Activated CD4-positive, alpha-beta T cell treated with anti-CD3 and anti-CD28 coated beads, Interleukin-2, amount 50 U/mL, for 48 hours (primary cell): ENCODE results near the gene CYB5B.

Experiments
- DNase-seq, 2 experiments: peaks; one replicate each; pipeline ENCODE4 v3.0.0-alpha.2; 2020

The CYB5B gene

DNA sequence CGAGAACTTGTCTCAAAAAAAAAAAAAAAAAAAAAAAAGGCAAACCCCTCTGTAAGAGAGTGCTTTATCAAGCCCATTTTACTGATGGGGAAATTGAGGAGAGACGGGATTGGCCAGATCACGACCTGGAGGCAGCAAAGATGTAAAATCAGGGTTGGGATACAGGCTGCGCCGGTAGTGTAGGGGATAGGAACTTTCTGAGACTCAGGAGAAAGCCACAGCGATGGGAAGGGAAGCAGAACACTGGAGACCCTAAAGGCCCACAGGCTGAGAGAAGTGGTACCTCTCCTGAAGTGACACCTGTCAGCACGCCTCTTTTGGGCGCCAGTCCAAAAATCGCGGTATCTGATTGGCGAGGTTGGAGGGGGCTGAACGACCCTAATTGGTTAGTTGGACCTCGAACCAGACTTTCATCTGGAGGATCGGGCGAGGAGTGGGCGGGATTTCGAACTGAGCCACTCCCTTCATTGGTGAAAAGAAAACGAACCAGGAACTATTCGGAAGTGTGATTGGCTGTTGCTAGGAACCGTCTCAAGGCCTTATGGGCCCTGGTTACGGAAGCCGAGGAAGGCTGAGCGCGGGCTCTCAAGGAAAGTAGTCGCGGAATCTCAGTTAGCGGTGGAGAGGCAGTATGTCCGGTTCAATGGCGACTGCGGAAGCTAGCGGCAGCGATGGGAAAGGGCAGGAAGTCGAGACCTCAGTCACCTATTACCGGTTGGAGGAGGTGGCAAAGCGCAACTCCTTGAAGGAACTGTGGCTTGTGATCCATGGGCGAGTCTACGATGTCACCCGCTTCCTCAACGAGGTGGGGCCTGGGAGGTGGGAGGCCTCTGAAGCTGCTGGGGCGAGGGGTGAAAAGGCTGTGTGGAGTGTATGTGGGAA, at the start of gene CYB5B:
Gene CYB5B, plus strand, starts transcription at position 567 of the 882 bp plus-strand sequence. Its CDS starts 65 bp downstream, at position 632.
- DNase-seq = peak; percentile 96 to 98

DNA sequence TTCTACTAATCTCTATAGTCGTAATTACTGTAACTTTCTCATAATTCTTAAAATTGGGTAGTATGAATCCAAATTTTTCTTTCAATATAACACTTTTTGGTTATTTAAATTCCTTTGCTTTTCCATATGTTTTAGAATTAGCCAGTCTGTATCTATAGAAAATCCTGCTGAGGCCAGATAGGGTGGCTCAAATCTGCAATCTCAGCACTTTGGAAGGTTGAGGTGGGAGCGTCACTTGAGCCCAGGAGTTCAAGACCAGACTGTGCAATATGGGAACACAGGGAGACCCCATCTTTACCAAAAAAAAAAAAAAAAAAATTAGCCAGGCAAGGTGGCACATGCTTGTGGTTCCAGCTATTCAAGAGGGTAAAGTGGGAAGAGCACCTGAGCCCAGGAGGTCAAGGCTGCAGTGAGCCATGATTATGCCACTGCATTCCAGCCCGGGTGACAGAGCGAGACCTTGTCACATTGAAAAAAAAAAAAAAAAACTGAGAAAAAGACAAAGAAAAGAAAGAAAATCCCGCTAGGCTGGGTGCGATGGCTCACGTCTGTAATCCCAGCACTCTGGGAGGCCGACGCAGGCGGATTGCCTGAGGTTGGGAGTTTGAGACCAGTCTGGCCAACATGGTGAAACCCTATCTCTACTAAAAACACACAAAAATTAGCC, 47.9 kb upstream of the CYB5B start:
- DNase-seq = no peak

DNA sequence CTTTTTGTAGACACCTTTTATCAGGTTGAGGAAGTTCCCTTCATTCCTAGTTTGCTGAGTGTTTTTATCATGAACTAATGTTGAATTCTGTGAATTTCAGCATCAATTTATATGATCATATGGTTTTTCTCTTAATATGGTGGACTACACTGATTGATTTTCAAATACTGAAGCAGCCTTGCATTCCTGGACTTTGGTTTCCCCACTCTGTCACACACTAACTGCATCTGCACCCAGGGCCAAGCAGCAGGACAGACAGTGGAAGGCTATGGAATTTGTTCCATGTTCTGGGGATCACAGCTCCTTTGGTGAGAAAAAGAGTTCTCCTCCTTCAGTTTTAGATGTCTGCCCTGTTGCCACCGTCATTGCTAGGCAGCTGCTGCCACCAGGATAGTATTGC, 46.4 kb upstream of the CYB5B start:
- DNase-seq = no peak

- no peak for DNase-seq
Measured at GRCh38 chr16:69378760-69379159, 45.7 kb upstream of the CYB5B start.

GRCh38 chr16:69381231-69381630, 43.2 kb upstream of the CYB5B start:
- no peak for DNase-seq

DNA sequence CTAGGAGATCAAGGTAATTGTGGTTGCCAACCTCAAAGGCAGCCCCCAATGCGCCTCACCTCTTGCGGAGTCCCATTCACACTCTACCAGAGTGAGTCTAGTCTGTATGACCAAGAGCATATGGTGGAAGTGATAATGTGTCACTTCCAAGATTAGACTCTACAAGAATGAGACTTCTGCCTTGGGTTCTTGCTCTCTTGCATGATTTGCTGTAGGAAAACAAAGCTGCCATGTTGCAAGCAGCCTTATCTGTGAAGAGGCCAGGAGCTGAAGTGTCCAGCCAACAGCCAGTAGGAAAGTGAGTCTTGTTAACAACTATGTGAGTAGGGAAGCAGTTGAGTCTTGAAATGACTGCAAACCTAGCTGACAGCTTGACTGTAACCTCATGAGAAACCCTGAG, 42.0 kb upstream of the CYB5B start:
- no peak for DNase-seq

DNA sequence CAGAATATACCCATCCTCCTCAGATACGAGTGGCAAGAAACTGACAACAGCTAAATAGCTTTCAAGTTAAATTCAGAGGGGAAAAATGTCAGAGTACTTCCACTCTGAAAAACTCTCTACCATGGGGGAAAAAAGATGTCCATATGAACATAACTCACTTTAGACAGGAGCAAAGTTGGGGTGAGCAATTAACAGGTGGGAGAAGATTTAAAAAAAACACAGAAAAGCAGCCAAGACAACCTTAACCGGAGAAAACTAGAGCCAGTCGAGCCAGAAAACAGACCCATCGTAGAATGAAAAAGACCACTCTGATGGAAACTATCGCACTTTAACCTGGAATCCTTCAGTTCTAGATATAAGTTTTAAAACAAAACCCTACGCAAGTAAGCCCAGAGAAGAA, 39.4 kb upstream of the CYB5B start:
- no peak for DNase-seq

GRCh38 chr16:69386596-69386995, 37.8 kb upstream of the CYB5B start:
- DNase-seq = no peak

DNA sequence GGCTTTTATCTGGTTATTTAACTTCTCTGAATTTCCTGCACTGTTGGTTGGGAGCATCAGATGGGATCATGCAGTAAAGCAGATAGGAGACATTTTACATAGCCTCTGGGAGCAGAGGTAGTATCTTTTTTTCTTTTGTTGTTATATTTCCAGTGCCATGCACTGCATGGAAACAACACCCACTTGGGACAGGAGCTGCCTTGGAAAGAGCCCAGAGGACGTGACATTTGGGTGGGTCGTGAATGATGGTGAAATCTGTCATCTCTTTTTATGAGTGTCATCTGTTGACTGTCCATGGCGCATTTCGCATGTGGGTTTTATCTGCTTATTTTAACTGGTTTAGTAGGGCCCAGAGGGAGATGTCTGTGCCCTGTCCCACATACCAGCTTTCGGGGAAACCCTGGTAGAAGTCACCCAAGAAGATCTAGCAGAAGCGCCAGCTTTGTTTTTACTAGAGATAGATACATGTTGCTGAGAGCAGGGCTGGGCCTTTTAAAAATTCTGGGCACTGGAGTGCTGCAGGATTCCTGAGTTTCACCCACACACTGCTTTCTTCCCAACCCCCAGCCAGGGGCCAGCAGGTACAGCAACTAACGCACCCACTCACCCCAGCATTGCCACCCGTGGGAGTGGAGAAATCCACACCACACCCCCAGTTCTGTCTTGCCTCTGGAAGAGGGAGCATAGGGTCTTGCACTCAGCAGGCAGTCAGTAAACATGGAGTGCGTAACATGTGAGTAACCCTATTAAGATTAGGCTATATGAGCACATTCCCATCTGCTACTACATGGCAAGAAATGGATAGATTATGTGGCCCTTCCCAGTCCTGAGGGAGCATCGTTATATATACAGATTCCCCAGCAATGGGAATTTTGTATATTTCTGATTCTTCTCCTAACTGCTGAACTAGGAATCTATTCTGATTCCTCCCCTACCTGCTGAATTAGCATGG, 30.2 kb upstream of the CYB5B start:
- no peak for DNase-seq

- DNase-seq = no peak
Measured at GRCh38 chr16:69395859-69396186, 28.6 kb upstream of the CYB5B start.

DNA sequence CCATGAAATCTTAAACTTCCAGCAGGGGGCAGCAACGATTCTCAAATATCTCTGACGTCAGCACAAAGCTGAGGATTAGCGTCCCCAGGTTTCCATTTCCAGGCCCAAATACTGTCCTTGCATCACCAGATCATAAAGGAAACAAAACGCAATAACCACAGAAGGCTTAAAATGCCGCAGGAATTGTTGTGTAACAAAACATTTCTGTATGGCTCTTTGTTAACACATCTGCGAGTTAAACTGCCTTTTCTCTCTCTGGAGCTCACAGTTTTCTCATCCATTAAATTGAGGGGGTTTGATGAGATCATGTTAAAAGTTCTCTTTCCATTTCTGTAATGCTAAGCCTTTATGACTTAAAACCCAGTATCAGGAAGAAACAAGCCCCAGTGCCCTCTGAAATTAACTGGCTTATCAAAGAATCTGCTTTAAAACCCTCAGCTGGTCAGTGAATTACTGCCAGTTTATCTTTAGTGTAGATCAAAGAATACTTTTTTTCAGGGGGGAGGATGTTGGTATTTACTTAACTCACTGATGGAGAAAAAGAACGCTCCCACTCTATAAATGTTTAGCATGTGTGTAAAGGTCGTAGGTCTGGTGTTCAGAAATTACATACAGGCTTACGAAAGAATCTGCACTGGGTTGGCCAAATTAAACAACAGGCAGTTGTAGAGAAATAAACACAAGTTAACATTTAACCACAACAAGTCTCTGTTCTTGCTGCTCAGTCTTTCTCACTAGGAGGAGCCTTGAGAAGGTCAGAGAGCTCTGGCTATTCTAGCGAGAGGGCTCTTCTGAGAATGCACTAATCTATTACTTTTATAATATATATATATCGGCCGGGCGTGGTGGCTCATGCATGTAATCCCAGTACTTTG, 28.0 kb upstream of the CYB5B start:
- peak; percentile 65 to 79 for DNase-seq

DNA sequence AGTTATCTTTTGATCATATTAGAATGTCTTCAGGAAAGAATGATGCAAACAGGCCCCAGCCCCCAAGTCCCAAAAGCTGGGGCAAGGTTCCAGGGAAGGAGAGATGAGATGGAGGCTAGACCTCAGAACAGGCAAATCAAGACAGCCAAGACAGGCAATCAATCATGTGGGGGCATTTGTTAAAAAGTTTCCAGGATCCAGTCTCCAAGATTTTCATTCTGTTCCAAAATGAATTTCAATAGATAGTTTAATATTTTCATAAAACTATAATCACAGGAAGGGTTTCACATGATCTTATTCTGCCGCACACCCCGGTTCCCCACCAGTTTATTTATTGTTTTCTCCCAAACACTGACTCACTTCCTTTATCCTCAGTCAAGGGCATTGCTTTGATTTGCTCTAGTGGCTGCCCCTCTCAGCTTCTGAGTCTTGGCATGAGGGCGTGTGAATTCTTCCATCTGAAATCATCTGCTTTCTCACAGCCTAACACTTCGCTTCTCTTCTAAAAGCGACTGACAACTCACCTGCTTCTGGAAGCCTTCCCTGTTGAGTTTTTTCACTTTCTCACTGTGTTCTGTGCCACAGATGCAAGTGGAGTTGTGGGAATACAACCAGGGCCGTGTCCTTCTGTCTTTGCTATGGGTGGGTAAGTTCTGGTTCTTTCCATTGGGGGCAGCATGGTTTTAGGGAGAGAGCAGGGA, 26.4 kb upstream of the CYB5B start:
- no peak for DNase-seq

DNA sequence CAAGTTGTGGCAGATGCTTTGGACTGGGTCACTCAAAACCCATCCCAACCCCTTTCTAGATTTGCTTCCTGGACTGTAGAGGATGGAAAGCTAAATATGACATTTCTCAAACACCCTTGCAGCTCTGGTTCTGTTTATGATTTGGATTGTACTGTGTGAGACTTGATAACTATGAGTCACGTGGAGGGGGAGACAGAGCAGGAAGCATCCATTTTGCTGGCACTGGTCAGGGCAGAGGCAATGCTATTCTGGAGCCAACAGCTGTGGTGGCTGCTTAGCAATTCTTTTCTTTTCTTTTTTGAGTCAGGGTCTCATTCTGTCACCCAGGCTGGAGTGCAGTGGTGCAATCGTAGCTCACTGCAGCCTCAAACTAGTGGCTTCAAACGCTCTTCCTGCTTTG, 25.1 kb upstream of the CYB5B start:
- no peak for DNase-seq

DNA sequence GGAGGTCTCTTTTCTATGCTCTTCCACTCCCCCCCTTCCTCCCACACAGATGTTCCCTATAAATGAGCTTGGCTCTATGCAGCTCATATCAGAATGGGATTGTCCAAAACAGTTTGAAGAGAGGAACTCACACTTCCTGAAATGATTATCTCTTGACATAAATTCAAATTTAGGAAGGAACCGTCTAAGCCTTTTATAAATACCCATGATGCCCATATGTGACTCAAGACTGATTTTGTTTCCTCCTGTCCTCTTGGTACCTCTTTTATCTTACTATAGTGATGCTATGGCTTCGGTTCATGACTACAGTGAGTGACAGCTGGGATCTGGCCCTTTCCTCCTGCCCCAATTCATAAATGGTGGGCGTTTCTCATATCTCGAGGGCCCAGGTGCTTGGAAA, 22.0 kb upstream of the CYB5B start:
- DNase-seq = no peak

GRCh38 chr16:69404275-69404805, 20.1 kb upstream of the CYB5B start:
- DNase-seq = no peak

- no peak for DNase-seq
Measured at GRCh38 chr16:69405326-69405725, 19.1 kb upstream of the CYB5B start.

DNA sequence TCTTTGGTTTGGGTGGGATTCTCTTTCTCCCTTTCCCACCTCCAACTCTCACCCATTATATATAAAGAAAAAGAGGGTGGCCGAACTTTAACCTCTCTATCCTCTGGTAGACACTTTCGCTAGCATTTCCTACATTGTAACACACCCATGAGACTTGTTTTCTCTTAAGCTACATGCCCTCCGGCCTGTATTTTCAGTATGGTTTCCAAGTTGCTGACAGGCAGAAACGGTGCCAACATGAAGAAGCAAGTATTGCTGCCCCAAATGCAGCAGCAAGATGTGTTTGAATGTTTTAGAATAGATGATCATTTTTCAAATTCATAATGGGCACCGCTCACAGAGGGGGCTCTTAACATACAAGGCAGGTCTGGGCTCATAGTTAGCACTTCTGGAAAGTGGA, 18.7 kb upstream of the CYB5B start:
- no peak for DNase-seq

DNA sequence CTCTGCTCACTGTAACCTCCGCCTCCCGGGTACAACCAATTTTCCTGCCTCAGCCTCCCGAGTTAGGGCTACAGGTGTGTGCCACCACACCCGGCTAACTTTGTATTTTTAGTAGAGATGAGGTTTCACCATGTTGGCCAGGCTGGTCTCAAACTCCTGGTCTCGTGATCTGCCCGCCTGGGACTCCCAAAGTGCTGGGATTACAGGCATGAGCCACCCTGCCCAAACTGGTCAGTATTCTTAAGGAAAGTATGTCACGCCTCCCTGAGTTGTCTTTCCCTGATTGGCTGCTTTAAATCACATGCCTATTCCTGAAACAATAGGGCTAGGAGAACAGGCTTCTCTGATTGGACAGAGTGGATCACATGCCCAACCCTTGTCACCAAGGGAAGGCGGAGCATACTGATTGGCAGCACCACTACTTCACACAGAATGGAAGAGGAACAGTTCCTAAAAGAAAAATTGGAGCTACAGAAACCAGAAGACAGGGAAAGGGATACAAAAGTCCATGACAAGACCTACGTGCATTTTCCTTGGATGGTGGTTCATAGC, 17.6 kb upstream of the CYB5B start:
- DNase-seq = no peak

- no peak for DNase-seq
Measured at GRCh38 chr16:69407702-69408323, 16.6 kb upstream of the CYB5B start.

GRCh38 chr16:69408475-69408874, 15.9 kb upstream of the CYB5B start:
- DNase-seq = no peak
